Measurements from ENCODE around the gene CERK.
A peak's percentile ranks its signal among the peaks of the same experiment; 100 is the strongest.

CERK gene

DNA sequence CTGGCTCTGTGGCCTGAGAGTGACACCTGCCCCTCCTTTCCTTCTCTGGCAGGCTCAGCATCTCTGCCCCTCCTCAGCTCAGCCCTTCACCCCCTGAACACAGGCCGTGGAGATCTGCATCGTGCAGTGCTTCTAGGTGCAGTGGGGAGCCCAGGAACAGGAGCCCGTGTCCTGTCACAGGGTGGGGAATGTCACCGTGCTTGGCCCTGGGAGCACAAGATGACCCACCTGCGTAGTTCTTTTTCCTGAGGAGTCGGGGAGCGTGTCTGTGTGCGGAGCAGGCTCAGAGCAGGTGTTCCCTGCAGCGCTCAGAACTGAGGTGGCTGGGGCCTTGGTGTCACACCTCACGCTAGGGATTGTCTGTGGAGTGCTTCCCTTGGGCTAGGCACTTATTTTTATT lies 35.0 kb upstream of the CERK start:
- no peak overlapping the region for H3K4me3 ChIP-seq (ENCODE audit: low read length)
- no peak for TF ChIP-seq ZNF274 (IDR thresholded peaks at IDR 0.05; ENCODE audit: low read depth, low read length)

DNA sequence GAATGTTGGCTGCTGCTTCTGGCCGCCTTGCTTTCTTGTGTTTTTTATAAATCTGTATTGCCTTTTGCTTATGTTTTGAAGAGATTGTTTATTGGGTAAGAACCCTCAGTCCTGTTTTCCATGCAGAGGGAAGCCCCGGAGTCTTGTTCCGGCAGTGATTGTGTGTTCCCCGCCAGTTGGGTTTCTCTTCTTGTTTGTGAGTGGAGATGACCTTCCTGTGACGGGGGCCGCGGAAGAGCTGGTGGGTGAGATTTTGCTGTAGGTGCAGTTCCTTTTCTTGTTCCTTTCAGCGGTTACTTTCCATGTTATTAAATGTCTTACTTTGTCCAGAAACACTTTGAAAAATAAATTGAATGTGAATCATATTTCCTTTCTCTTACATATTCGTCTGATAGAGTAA lies 32.7 kb upstream of the CERK start:
- peak overlapping the region; percentile 2; the same call in 1 of the 2 replicates for H3K4me3 ChIP-seq (ENCODE audit: low read length)
- TF ChIP-seq ZNF274 (IDR thresholded peaks at IDR 0.05; ENCODE audit: low read depth, low read length) = no peak

DNA sequence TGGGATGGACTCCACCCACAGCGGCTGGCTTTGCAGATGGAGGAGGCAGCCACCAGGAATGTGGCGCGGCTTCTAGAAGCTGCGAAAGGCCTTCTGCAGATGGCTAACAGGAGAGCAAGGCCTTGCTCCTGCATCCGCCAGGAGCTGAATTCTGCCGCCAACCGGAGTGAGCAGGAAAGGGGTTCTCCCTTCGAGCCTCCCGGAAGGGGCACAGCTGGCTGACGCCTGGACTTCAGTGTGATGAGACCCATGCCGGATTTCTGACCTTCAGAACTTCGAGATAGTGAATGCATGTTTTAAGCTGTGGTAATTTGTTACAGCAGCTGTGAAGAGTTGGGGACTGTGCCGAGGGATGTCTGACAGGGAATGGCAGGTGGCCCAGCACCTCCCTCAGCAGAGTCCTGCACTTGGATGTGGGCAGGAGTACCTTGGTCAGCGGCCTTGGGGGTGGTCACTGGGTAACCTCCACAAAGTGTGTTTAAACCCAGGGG lies 32.1 kb upstream of the CERK start:
- H3K4me3 ChIP-seq (ENCODE audit: low read length) = peak overlapping the region; percentile 2; the same call in 1 of the 2 replicates
- TF ChIP-seq ZNF274 (IDR thresholded peaks at IDR 0.05; ENCODE audit: low read depth, low read length) = no peak

DNA sequence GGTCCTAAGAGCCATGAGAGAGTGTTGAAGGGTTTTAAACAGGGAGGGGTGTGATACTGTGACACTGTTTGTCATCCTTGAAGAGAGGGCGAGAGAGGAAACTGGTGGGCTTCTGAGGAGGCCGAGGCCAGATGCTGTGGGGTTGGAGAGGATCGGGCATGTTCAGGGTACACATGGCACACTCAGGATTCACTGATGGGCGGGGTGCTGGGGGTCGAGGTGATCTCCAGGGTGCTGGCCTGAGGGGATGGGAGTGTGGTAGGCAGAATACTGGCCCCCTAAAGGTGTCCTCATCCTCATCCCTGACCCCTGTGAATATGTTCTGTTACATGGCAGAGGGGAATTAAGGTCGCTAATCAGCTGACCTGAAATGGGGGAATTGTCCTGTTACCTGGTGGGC lies 31.7 kb upstream of the CERK start:
- no peak for TF ChIP-seq ZNF274 (IDR thresholded peaks at IDR 0.05; ENCODE audit: low read depth, low read length)

DNA sequence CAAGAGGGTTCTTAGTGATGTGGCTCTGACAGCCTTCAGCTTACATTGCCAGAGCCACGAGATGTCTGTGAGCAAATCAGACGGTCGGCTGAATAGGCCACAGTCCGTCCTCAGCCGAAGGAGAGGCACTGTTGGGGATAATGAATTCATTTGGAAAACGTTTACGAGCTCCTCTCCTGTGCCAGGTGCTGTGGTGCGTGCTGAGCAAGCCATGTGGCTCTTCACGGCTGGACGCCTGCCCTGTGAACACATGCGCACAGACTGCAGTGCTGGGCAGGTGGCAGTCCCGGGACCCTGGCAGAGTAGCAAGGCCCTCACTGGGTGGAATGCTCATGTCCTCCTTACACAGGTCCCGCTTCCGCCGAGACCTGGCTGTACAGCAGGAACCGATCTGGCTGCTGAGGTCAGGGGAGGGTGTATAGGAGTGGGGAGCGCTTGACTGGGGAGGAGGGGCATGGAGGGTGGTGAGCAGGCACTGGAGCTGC lies 31.2 kb upstream of the CERK start:
- H3K4me3 ChIP-seq (ENCODE audit: low read length) = no peak overlapping the region
- no peak for TF ChIP-seq ZNF274 (IDR thresholded peaks at IDR 0.05; ENCODE audit: low read depth, low read length)

More for the DNA sequence above, 31.7 kb upstream of the CERK start:
- no peak overlapping the region for H3K4me3 ChIP-seq (ENCODE audit: low read length)

DNA sequence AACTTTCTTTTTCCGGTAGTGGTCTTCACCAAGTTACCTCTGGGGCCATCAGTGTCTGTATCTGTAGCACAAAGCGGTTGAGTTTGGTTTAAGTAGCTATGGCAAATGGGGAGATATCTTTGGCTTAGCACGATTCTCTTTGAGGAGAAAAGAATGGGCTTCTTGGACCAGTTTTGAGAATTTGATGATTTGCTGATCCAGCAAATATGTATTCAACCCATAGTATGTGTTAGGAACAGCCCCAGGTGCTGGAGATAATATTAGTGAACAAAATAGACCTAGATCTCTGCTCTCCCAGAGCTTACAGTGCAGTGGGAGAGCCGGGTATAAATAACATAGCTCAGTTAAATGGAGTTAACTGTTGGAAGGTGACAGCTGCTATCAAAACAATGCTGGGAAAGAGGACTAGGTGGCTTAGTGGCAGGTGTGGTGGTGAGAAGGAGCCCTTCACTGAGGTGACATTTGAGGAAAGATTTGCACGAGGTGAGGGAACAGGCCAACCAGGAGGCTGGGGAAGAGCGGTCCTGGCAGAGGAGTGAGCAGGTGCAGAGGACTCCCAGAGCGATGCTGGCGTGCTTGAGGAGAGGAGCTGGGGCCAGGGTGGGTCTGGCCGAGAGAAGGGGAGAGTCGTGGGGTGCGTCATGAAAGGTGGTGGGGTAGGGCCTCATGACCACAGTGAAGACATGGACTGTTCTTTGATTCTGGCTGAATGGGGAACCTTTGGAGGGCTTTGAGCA lies 29.4 kb upstream of the CERK start:
- H3K4me3 ChIP-seq (ENCODE audit: low read length) = no peak overlapping the region
- no peak for TF ChIP-seq ZNF274 (IDR thresholded peaks at IDR 0.05; ENCODE audit: low read depth, low read length)

DNA sequence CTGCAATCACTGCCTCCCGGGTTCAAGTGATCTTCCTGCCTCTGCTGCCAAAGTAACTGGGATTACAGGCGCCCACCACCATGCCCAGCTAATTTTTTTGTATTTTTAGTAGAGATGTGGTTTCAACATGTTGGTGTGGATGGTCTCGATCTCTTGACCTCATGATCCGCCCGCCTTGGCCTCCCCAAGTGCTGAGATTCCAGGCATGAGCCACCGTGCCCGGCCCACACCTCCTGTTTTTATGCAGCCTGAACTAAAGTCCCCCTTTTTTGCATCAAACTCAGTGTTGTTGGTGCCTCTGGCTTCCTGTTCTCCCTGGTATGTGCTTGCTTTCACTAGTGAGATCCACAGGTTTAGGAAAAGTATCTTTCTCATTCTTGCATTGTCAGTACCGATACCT lies 28.6 kb upstream of the CERK start:
- H3K4me3 ChIP-seq (ENCODE audit: low read length) = no peak overlapping the region
- no peak for TF ChIP-seq ZNF274 (IDR thresholded peaks at IDR 0.05; ENCODE audit: low read depth, low read length)

DNA sequence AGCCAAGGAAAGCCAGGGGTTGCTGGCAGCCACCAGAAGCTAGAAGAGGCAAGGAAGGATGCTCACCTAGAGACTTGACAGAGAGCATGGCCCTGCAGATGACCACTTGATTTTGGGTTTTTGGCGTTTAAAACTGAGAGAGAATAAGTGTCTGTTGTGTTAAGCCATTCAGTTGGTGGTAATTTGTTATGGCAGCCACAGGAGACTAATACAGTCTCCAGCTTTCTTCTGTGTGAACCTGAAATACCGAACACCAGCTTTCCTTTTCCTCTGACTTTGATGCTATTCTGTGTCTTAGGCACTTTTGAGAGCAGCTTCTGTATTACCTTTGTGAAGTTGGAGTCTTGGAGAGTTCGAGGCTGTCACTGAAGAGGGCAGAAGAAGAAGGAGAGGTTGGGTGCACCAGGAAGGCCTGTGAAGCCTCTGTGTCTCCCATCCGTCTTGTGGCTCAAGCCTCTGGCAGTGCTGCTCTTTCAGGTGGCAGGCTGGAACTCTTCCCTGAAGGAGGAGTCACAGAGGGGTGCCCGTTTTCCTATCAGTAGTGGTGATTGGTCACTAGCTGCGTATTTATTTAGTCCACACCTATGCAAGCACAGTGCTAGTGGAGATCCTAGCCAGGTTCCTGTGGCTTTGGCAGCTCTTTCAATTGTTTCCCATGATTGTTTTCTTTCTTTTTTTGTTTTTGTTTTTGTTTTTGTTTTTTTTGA lies 26.9 kb upstream of the CERK start:
- H3K4me3 ChIP-seq (ENCODE audit: low read length) = no peak overlapping the region
- TF ChIP-seq ZNF274 (IDR thresholded peaks at IDR 0.05; ENCODE audit: low read depth, low read length) = no peak

DNA sequence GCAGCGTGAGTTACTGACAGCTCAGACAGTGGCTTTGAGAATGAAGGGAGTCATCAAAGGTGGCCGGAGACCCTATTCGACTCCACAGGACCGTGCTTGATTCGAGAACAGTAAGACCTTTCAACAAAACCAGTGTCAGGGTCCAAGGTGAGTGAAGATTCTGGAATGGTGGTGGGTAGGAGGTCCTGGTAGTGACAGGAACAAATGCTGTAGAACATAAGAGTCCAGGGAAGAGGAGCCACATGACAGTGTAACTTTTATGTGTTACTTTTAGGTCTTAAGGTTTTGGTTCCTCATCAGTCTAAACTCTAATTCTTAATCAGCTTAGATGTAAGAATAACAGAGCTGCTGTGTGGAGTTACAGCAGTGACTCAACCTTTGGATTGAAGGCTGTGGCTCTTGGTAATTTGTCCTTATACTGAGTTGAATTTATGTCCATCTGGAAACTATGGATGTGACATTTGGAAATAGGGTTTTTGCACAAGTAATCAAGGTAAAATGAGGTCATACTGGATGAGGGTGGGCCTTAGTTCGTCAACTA lies 26.2 kb upstream of the CERK start:
- H3K4me3 ChIP-seq (ENCODE audit: low read length) = peak overlapping the region; percentile 86; the same call in 1 of the 2 replicates
- no peak for TF ChIP-seq ZNF274 (IDR thresholded peaks at IDR 0.05; ENCODE audit: low read depth, low read length)

DNA sequence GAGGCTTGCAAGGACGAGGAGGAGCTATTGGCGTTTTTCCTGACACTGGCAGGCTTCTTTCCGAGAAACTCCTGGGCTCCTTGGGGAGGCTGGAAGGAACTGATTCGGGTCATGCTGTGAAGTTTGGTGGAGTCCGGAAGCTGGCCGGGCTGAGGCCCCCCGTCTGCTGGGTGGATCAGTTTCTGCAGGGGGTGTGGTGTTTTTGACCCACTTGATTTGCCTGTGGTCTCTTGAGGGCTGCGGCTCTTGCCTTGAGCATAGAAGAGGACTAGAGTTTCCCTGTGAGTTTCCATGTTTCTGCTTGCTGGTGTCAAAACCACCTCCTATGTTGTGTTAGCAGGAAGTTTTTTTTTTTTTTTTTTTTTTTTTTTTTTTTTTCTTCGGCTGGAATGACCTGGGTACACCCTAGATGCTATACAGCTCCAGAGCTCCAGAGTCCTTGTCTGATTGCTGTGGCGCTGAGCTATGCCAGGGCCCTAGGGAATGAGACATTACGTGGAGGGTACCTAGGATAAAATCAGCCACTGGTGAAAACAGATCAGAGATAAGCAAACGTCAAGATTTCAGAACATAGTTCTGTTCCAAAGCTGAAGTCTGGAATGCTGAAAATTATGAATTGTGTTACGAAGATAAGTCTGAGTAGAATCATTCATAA lies 25.1 kb upstream of the CERK start:
- peak overlapping the region; percentile 86 for H3K4me3 ChIP-seq (ENCODE audit: low read length)
- TF ChIP-seq ZNF274 (IDR thresholded peaks at IDR 0.05; ENCODE audit: low read depth, low read length) = no peak

DNA sequence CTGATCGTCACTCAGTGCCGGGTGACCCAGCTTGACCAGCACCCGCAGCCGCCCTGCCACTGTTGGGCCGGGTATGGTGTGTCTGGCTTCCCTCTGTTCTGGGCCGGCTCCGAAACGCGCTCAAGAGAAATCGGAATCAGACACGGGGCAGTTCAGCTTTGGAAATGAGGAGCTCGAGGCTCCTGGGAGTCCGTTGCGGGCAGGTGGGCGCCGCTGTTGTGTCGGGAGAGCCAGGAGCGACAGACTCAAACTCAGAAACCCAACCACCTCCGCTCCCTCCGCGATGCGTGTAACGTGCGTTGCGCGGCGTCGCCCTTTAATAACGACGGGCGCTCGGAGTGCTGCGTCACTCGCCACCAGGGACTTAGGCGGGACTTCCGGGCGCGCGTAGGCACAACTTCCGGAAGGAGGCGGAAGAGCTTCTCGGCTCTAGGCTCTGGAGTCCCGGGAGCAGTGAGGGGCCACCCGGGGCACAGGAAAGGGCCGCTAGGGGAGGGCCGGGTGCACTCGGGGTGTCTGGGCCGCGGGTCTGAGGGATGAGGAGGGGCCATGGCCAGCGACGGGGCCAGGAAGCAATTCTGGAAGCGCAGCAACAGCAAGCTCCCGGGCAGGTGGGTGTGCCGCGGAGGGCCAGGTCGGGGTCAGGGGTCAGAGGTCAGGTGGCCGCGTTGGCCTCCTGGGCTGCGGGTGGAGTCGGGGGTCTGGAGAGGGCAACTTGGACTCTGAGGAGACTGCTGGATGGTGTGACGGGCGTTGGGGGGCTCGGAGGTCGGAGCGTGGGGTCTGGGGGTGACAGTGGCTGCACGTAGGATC lies 24.4 kb upstream of the CERK start, which contains the start of gene TBC1D22A:
Gene TBC1D22A, plus strand, starts transcription at position 413 of the 813 bp plus-strand sequence. Its CDS starts 137 bp downstream, at position 550.
- peak within 1 kb of the TSS; percentile 86 for H3K4me3 ChIP-seq (ENCODE audit: low read length)
- no peak for TF ChIP-seq ZNF274 (IDR thresholded peaks at IDR 0.05; ENCODE audit: low read depth, low read length)

DNA sequence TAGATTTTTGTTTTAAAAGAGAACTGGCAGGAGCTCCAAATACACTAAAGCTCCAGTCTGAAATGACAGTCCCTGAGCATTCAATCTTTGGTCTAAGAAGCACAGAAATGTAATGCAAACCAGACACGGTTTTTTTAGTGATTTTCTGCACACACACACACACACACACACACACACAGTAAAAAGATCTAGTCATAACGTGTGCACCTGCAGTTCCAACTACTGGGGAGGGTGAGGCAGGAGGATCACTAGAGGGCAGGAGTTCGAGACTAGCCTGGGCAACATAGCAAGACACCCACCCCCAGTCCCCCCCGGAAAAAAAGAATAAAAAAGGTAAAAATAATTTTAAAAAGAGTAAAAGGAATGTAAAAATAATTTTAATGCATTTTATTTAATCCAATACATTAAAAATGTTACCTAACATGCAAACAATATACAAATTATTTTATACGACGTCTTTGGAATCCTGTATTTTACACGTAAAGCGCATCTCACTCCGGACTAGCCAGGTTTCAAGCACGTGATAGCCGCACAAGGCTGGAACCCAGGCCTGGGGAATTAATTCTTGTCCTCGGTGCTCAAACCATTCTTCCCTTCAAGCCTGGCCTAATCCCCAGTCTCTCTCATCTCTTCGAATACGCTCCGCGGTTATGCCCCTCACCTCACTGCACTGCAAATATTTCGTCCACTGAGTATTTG lies 23.6 kb upstream of the CERK start:
- no peak for TF ChIP-seq ZNF274 (IDR thresholded peaks at IDR 0.05; ENCODE audit: low read depth, low read length)
- peak overlapping the region; percentile 86 for H3K4me3 ChIP-seq (ENCODE audit: low read length)

DNA sequence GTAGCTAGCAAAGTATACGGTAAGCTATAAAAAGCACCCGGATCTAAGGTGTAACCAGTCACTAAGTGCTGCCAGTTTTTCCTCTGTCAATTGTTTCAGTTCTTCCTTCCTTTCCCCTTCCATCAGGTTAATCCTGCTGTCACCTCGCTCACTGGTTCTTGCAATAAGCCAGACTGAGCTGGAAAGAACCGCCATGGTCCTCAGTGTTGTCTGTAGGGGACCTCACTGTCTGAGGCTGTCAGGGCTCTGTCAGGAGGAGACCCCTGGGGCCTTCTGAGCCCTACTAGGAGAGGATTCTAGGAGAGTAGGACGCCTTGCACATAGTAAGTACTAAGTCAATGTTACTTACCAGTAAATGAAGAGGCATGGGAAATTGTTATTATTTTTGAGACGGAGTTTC lies 23.0 kb upstream of the CERK start:
- H3K4me3 ChIP-seq (ENCODE audit: low read length) = peak overlapping the region; percentile 86; the same call in 1 of the 2 replicates
- no peak for TF ChIP-seq ZNF274 (IDR thresholded peaks at IDR 0.05; ENCODE audit: low read depth, low read length)
